HG03064 (cell line): ENCODE data around the gene SCGB1A1.
"Not testable (repeated sequence)": the region's sequence is repeated elsewhere in the genome, so short reads cannot be mapped to it uniquely, and the experiment has no call there.

Source experiments
- ATAC-seq: cut with Tn5 transposase; IDR thresholded peaks from one replicate; pipeline ENCODE4 v1.9.1; 2021; ENCODE audit warnings: low read depth; ENCODE audit not compliant: unreplicated experiment

Gene SCGB1A1

DNA sequence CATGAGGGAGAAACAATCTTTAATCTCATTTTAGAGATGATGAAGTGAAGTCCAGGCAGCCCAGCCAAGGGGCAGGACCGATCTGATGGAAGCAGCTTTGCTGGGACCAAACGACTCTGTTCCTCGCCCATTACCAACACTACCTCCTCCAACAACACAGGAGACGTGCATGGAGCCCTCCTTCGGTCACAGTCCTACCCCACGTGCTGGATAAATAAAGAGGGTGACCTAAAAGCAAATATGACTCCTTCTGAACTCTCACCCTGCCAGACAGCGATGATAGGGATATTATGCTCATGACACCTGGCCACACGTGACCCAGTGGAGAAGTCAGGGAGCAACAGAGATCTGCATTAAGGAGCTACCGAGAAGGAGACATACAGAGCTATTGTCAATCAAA, 26.0 kb downstream of the SCGB1A1 start:
- ATAC-seq = no peak

DNA sequence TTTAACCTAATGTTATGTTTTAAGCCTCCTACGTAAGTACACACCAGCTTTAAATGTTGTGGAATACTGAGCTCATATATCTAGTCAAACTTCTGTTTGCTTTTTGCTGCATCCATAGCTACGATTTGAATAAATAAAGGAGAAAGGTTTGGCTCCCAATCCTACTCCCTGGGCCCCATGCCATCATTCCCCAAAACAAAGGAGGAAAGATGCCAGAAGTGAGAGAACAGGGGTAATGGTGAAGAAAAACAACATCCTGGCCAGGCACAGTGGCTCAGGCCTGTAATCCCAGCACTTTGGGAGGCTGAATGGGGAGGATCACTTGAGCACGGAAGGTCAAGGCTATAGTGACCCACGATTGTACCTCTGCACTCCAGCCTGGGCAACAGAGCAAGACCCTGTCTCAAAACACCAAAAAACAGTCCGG, 26.5 kb downstream of the SCGB1A1 start:
- no peak for ATAC-seq

DNA sequence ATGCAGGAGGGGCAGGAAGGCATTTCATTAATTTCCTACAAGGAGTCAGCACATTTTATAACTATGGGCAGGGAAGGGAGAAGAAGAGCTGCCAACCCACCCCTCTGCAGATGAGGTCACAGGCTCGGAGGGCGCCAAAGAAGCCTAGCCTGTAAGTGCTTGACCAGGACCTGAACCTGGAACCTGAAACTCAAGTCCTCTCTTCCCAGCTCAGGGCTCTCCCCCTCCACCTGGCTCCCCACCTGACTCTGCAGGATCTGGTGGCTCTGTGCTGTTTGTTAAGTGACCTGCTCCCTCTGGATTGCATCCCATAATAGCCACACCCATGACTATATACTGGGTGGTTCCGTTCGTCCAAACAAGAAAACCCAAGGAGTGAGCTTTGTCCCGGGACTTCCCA, 27.3 kb downstream of the SCGB1A1 start:
- ATAC-seq = no peak

DNA sequence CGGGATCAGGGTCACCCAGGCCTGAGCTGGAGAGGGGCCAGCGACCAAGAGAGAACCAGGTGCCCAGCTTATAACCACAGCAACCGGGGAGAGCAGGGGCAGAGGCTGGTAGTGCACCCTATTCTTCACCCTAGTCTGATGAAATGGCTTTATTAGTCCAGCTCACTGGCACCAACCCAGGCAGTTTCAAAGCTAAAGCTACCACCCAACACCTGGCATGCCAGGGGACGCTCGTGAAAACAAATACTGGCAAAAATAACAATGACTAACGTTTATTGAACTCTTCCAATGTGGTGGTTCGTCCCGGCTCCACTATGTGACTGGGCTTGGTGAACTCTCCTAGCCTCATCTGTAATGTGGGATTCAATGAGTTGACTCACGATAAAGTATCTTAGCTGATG, 30.6 kb downstream of the SCGB1A1 start:
- no peak for ATAC-seq

DNA sequence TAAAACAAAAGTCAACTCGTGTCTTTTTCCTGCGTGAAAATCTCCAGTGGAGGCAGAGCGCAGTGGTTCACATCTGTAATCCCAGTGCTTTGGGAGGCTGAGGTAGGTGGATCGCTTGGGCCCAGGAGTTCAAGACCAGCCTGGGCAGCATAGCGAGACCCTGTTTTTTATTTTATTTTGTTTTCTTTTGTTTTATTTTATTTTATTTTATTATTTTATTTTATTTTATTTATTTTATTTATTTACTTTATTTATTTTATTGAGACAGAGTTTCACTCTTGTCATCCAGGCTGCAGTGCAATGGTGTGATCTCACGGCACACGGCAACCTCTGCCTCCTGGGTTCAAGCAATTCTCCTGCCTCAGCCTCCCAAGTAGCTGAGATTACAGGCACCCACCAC, 31.1 kb downstream of the SCGB1A1 start:
- not testable (repeated sequence) for ATAC-seq

DNA sequence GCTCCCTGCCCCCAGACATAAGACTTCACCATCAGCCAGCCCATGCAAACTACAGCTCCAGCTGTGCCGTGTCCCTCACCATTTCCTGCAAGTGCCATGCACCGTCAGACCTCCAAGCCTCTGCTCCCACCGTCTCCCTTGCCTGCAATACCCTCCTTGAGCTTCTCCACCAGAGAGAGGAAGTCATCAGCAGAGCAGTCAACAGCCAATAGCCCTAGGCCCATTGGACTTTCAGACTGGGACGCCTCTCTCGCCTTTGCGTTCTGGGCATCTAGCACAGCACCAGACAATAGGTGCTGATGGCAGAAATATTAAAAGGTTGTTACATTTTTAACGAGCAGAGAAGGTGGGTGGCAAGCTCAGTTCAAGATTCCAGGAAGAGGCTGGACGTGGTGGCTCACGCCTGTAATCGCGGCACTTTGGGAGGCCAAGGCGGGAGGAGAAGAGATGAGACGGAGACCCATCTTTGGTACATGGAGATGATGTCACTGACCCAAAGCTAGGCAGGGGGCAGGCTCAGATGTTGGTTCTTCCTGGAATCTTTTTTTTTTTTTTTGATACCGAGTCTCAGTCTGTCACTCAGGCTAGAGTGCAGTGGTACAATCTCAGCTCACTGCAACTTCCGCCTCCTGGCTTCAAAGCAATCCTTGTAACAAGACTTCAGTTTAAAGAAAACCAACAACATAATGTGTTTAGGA, 31.9 kb downstream of the SCGB1A1 start:
- no peak for ATAC-seq

DNA sequence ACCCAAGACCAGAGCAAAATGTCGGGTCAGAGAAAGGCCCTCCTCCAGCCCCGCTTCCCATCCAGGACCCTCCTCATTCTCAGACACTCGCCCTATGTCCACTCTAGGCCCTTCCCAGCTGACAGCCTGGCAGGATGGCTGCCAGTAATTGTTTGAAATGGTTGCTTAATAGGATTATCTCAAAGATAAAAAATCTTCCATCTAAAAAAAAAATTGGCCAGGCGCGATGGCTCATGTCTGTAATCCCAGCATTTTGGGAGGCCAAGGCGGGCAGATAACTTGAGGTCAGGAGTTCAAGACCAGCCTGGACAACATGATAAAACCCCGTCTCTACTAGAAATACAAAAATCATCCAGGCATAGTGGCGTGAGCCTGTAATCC, 32.4 kb downstream of the SCGB1A1 start:
- no peak for ATAC-seq

DNA sequence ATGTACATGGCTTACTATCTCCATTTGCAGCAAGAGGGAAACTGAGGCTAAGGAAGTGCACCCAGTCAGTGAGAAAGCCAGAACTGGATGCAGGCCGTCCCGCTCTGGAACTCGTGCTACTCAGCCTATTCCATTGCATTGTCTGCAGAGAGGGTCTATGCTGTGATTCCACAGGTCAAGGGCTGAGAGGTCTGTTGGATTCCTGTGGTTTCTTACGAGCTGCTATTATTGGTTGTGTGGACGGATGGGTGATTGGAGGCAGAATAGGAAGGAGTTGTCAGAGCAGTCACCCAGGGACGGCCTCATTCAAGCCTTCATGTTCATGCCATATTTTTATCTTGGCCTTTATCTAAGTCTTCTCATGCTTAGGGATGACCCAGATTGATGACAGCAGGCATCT, 33.4 kb downstream of the SCGB1A1 start:
- ATAC-seq = no peak

DNA sequence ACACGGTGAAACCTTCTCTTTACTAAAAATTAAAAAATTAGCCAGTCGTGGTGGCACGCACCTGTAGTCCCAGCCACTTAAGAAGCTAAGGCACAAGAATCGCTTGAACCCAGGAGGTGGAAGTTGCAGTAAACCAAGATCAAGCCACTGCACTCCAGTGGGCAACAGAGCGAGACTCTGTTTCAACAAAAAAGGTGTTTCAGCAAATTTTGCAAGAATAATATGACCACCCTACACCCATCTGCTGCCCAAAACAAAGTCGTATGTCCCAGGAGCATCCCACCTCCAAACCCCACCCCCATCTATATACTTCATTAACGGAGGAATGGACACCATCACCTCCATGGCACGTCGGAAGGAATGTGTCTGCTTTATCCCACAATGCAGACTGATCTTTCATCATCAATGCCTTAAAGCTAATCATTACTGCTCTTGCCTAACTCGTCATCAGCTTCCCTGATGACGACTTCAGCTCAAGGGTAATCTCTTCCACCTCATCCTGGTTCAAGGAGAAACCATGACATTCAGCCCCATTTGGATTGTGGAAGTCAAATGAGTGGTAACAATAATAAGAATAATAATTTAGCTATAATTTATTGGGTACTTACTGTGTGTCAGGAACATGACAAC, 34.1 kb downstream of the SCGB1A1 start:
- no peak for ATAC-seq

DNA sequence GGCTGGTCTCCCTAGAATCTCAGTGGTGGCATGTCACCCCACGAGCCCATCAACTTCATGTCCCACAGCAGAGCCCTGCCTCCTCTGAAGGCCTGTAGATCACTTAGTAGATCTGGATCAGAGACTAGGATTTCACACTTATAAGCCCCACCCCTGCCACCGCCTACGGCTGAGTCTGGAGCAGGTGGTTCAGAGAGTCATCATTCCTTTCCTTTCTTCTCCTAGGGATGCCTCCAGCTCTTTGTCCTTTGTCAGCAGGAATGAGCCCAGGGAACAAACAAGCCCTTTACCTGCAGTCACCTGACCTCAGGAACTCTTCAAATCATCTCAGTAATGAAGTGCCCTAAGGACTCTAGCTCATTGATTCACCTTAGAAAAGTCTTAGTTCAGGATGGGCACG, 37.8 kb downstream of the SCGB1A1 start:
- ATAC-seq = no peak

DNA sequence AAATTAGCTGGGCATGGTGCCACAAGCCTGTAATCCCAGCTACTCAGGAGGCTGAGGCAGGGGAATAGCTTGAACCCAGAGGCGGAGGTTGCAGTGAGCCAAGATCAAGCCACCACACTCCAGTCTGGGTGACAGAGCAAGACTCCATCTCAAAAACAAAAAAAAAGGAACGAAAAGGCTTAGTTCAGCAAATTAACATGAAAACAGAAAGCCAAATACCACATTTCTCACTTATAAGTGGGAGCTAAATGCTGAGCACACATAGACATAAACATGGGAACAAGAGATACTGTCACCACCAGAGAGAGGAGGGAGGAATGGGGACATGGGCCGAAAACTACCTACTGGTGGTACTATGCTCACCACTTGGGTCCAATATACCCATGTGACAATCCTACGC, 38.6 kb downstream of the SCGB1A1 start:
- ATAC-seq = no peak

DNA sequence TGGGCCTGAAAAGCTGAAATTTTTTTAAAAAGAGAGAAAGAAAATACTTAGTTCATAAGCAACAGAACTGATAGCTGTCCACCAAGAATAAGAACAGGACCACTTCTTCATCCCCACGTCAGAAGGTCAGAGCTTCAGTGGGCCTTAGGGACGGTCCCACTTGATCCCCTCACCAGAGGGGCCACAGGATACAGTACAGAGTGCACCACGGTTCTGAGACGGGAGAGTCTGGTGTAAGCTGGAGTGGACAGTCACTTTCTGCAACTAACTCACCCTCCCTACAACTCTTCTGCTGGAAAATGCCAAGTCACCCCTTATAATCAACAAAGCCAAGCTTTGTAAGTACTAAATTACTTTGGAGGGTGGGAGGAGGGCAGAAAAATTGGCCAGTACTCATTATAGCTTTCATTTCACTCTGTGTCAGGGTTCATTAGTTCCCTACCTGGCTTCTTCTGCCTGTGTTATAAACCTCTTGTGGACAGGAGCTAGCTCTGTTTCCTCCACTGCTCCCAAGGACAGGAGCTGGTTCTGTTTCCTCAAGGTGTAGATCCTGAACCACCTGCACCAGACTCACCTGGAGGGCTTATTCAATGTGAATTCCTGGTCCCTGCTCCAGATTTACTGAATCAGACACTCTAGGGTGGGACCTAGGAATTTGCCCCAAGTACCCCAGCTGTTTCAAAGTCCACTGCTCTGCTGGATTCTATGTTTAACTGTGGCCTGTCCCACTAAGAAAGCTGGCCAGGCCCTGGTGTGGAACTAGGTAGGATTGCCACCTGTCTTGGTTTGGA, 39.6 kb downstream of the SCGB1A1 start:
- no peak for ATAC-seq

DNA sequence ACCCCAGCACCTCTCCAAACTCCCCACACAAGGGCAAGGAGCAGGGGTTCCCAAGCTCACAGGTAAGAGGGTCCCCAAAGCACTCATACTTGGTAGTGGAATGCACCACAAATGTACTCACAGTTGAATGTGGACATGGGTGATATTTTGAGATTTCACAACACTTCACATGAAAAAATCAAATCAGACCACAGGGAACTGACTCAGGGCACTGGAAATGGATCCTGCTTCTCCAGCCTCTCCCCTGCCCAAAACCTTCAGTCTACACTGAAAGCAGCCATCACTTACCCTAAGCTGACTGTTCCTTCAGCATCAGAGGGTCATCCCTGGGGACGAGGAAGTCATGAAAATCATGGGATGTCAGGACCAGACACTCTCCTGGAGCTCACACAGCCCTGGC, 40.2 kb downstream of the SCGB1A1 start:
- ATAC-seq = no peak

DNA sequence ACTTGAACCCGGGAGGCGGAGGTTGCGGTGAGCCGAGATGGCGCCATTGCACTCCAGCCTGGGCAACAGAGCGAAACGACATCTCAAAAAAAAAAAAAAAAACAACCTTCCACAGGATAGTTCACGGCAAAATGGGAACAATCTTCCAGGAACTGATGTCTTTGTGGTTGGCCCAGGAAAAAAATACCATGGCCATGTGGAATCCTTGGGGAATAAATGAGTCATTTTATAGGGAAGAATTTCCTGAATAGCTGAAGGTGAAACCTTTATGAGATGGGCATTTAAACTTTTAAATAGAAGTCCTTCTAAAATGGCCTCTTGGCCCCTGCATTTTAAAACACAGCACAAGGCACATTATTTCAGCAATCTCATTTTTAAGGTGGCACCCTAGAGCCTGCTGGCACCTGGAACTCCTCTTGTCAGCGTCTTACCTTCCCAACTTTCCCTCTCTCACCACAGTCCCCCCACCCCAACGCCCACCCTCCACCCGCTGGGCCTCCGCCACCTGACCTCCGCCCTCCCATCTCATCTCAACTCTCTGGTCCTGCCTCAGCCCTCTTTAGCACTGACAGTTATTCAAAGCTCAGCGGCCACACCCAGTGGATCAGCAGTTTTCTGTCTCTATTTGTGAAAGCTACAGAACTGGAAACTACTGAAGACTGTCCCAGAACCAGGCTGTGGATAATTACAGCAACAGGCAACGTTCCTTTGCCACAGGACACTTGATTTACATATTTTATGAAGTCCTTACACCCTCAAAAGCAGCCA, 43.1 kb downstream of the SCGB1A1 start:
- no peak for ATAC-seq

DNA sequence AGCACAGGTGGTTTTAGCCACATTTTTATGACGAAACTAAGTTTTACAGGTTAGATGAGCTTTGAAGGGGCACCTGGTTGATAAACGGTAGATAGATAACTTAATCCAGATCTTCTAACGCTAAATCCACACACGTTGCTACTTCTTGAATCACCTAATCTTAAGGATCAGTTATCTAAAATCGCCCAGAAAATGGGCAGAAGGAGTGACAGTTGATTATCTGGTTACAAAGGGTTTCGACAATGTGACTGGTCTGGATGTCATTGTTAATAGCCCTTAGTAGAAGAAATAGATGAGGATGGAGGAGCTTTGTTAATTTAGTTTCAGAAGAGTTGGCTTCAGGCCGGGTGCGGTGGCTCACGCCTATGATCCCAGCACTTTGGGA, 43.7 kb downstream of the SCGB1A1 start:
- ATAC-seq = no peak

DNA sequence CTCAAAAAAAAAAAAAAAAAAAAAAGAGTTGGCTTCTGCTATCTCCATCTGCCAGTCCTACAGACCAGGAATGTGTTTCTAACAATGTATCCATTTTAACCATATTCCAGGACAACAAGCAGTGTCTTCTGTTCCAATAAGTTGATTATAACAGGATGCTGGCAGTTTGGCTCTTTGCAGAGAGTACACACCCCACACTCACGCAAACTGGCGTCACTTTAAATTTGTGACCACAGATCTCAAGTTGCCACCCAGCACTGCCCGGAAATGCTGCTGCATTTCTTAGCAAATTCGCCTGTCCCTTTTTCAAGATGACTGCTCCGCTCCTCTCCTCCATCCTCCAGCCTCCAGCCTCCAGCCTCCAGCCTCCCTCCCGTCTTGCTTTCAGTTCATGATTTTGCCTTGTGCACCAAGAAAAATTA, 44.3 kb downstream of the SCGB1A1 start:
- no peak for ATAC-seq

DNA sequence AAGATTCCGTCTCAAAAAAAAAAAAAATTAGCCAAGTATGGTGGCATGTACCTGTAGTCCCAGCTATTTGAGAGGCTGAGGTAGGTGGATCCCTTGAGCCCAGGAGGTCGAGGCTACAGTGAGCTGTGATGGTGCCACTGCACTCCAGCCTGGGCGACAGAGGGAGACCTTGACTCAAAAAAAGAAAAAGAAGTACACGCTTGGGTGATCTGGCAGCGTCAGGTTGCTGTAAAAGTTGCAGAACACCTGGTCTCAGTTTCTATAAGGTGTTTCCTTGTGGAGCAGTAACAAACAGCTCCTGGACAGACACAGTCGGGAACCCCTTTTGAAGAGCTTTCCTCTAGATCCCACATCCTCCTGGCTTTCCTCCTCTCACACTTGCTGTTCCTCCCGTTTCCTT, 45.8 kb downstream of the SCGB1A1 start:
- ATAC-seq = no peak

DNA sequence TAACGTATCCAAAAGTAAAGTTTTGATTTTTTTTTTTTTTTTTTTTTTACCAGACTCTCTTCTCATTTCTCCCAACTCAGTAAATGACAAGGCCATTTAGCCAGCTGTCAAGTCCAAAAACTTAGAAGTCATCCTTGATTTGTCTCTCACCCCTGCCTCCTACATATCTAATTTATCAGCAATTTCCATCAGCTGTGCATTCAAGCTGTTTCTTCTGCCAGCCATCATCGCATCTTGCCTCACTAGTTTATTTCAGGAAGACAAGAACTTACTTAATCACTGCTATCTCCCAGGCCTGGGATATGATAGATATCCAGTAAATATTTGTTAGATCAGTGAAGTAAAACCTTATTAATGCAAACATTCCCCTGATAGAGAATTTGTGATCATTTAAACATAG, 47.6 kb downstream of the SCGB1A1 start:
- no peak for ATAC-seq

DNA sequence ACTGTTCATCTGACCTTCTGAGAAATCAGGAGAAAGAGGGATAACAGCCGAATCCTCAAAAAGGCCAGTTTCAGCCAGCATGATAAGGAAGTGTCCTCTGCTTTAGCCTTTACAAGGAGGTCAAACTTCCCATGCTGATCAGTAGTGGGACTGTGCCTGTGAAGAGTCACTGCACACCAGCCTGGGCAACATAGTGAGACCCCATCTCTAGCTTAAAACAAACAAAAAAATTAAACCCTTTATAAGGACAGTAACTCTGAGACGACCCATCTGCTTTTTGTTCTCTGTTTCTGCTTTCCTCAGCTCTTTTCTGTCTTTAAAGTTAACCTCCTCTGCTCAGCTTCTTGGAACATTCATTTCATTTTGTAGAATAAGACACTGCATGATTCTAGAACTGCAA, 49.7 kb downstream of the SCGB1A1 start:
- no peak for ATAC-seq

DNA sequence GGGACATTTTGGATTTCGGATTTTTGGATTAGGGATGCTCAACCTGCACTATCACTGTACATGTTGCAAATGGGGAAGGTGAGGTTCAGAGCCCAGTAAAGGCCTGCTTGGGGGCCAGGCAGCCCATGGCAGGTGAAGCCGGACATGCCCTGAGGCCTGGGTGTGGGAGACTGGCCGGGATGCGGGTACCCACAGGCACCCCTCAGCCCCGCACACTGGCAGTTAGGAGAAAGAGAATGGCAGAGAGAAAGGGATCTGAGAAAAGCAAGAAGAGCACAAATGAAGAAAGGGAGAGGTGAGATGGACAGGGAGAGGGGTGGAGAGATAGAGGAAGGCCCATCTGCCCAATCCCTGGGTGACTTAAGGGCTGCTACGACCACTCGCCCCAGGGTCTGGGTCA, 52.8 kb downstream of the SCGB1A1 start:
- no peak for ATAC-seq
